K562 (cell line): ENCODE results near the gene ACOD1. TPM values are rescaled to one million over a fixed set of nuclear protein-coding genes. Genes with fewer than 3 reads are reported as not detected.

Source experiments
- E2F6 ChIP-seq, 2 experiments: IDR thresholded peaks; 2 replicates each; pipeline ENCODE4 v1.6.1; 2011; ENCODE audit warnings: borderline replicate concordance in 1 of 2, control low read depth in 1 of 2, low read depth in 1 of 2, low read length in 1 of 2, mild to moderate bottlenecking in 1 of 2, mixed read lengths in 1 of 2, moderate library complexity in 1 of 2; ENCODE audit not compliant: insufficient read depth in 1 of 2, insufficient read length in 1 of 2, poor library complexity in 1 of 2, severe bottlenecking in 1 of 2; ENCODE audit errors: extremely low read depth in 1 of 2
- FOSL1 ChIP-seq: fragments of 200-800 bp; sonication (Bioruptor generic); conservative IDR thresholded peaks from 2 replicates; pipeline ENCODE4 v1.6.1; 2016; ENCODE audit warnings: missing genetic modification characterization, missing compliant biosample characterization
- KAT2B ChIP-seq: IDR thresholded peaks from one replicate; pipeline ENCODE4 v1.6.1; 2012; ENCODE audit warnings: low read depth, mild to moderate bottlenecking, control low read depth, inconsistent platforms, low read length, moderate library complexity
- NFE2L1 ChIP-seq: fragments of 450-650 bp; IDR thresholded peaks from 2 replicates; pipeline ENCODE4 v1.6.1; 2016; ENCODE audit warnings: missing genetic modification characterization, low read depth, mild to moderate bottlenecking, missing compliant biosample characterization, moderate library complexity, borderline replicate concordance
- NFRKB ChIP-seq: fragments of 450-650 bp; IDR thresholded peaks from 2 replicates; pipeline ENCODE4 v1.6.1; 2016; ENCODE audit warnings: low read depth
- NR2C1 ChIP-seq, 2 experiments: fragments of 450-650 bp; IDR thresholded peaks; 2 replicates each; pipeline ENCODE4 v1.6.1; 2017; ENCODE audit warnings: mild to moderate bottlenecking in 2 of 2, antibody characterized with exemption in 1 of 2, inconsistent platforms in 1 of 2, missing compliant biosample characterization in 1 of 2, missing genetic modification characterization in 1 of 2
- PCBP2 ChIP-seq: fragments of 200-400 bp; formaldehyde crosslinking; IDR thresholded peaks from 2 replicates; pipeline ENCODE4 v1.6.1; 2018; ENCODE audit warnings: low read length, low read depth, mild to moderate bottlenecking, moderate library complexity; ENCODE audit not compliant: poor library complexity, severe bottlenecking
- RBM39 ChIP-seq: fragments of 200-400 bp; formaldehyde crosslinking; optimal IDR thresholded peaks from 2 replicates; pipeline ENCODE3; 2018; ENCODE audit warnings: low read depth, low read length
- ZBTB43 ChIP-seq: sonication (generic); formaldehyde crosslinking; IDR thresholded peaks from 2 replicates; pipeline ENCODE4 v1.8.0; 2023; ENCODE audit warnings: mild to moderate bottlenecking, missing genetic modification reagents
- ZNF512 ChIP-seq: IDR thresholded peaks from 2 replicates; pipeline ENCODE4 v1.6.1; 2016; ENCODE audit warnings: missing genetic modification characterization, missing compliant biosample characterization
- polyA plus RNA-seq, 8 experiments: library from polyadenylated mRNA; depleted of rRNA in 4 of 8; stranded (reverse) in 5 of 8; unstranded in 3 of 8; fragments of >200 nt; fragmentation: Nextera tagmentation in 2 of 8; fragmentation: Illumina TruSeq in 1 of 8; extraction: Ambion mirVana in 2 of 8; extraction: Trizol in 1 of 8; gene quantifications; 2 replicates each; pipeline versions ENCODE4 v1.2.1 to v1.2.3, GENCODE V29; 2011 to 2014; ENCODE audit warnings: inconsistent platforms in 1 of 8, missing spikeins in 1 of 8
- total RNA-seq, 7 experiments: library from RNA; depleted of rRNA in 6 of 7; stranded (reverse); fragments of >200 nt in 6 of 7; fragmentation: Illumina TruSeq in 2 of 7; extraction: Trizol in 2 of 7; gene quantifications; 2 replicates each; pipeline versions ENCODE4 v1.2.1 to v1.2.3, GENCODE V29; 2011 to 2021; ENCODE audit warnings: low replicate concordance in 1 of 7

Gene ACOD1
- total and polyA plus RNA-seq, 9 of the 15 experiments (the other 6 are each of a cell fraction or from before 2014, with no cell fraction given), result not detected

- TF ChIP-seq E2F6 (IDR thresholded peaks at IDR 0.05; ENCODE audit: borderline replicate concordance in 1 of 2, extremely low read depth in 1 of 2, insufficient read depth in 1 of 2, insufficient read length in 1 of 2, low read depth in 1 of 2, low read length in 1 of 2, poor library complexity in 1 of 2, severe bottlenecking in 1 of 2) (no peak), FOSL1 (tag) (no peak), RBM39 (no peak), ZBTB43 (CRISPR knock-in tag) (no peak), NFRKB (no peak), NFE2L1 (tag) (no peak), NR2C1 (IDR thresholded peaks at IDR 0.05) (no peak), NR2C1 (tag; IDR thresholded peaks at IDR 0.05) (no peak), ZNF512 (tag) (no peak), KAT2B (no peak), PCBP2 (no peak)
Measured at GRCh38 chr13:76913898-76914297, 34.4 kb upstream of the ACOD1 start (continued).
